Endothelial cell (in vitro differentiated cells): ENCODE measurements around the gene RUNX2. TPM values are rescaled to one million over a fixed set of nuclear protein-coding genes. Genes with fewer than 3 reads are reported as not detected.

ENCODE experiments used
- DNase-seq: peaks from one replicate; pipeline ENCODE4 v3.0.0; 2021; ENCODE audit warnings: low spot score
- H3K27ac Mint-ChIP-seq: one replicate; pipeline ENCODE4 v1.8.0; 2021; ENCODE audit warnings: mixed read lengths, inconsistent platforms; ENCODE audit not compliant: unreplicated experiment
- H3K27me3 Mint-ChIP-seq: one replicate; pipeline ENCODE4 v1.8.0; 2021; ENCODE audit warnings: mild to moderate bottlenecking, moderate library complexity, mixed read lengths, inconsistent platforms; ENCODE audit not compliant: unreplicated experiment
- H3K36me3 Mint-ChIP-seq: one replicate; pipeline ENCODE4 v1.8.0; 2021; ENCODE audit warnings: mild to moderate bottlenecking, low read depth, mixed read lengths, inconsistent platforms; ENCODE audit not compliant: unreplicated experiment
- H3K4me1 Mint-ChIP-seq: one replicate; pipeline ENCODE4 v1.8.0; 2021; ENCODE audit warnings: mild to moderate bottlenecking, mixed read lengths, inconsistent platforms; ENCODE audit not compliant: unreplicated experiment
- H3K4me3 Mint-ChIP-seq: one replicate; pipeline ENCODE4 v1.8.0; 2021; ENCODE audit warnings: mild to moderate bottlenecking, mixed read lengths, inconsistent platforms; ENCODE audit not compliant: unreplicated experiment
- H3K9me3 Mint-ChIP-seq: one replicate; pipeline ENCODE4 v1.8.0; 2021; ENCODE audit warnings: mixed read lengths, inconsistent platforms; ENCODE audit not compliant: unreplicated experiment
- total RNA-seq: library from RNA; stranded (reverse); fragmentation: NEBNext Ultra II Directional; extraction: Animal tissue kit (Norgen Biotek cat#: 25700); gene quantifications from one replicate; pipeline ENCODE4 v1.2.1, GENCODE V29; 2021; ENCODE audit not compliant: unreplicated experiment
- TF ChIP-seq, protein P1 (sequence below): fragments of 200-600 bp; sonication (generic); IDR thresholded peaks from one replicate; pipeline ENCODE4 v1.5.0; 2021; ENCODE audit warnings: antibody characterized with exemption; ENCODE audit not compliant: unreplicated experiment

Gene RUNX2
- total RNA-seq, 1 donor from 2014 or later = 1.8 TPM

- Mint-ChIP-seq H3K27me3 (peaks cover 2% of the 10 kb centered on the region), H3K27ac (no peak overlapping the region), H3K4me3 (no peak overlapping the region), H3K36me3 (no peaks in the 10 kb centered on the region), H3K9me3 (no peaks in the 10 kb centered on the region), H3K4me1 (no peaks in the 10 kb centered on the region)
- TF ChIP-seq, protein P1, sequence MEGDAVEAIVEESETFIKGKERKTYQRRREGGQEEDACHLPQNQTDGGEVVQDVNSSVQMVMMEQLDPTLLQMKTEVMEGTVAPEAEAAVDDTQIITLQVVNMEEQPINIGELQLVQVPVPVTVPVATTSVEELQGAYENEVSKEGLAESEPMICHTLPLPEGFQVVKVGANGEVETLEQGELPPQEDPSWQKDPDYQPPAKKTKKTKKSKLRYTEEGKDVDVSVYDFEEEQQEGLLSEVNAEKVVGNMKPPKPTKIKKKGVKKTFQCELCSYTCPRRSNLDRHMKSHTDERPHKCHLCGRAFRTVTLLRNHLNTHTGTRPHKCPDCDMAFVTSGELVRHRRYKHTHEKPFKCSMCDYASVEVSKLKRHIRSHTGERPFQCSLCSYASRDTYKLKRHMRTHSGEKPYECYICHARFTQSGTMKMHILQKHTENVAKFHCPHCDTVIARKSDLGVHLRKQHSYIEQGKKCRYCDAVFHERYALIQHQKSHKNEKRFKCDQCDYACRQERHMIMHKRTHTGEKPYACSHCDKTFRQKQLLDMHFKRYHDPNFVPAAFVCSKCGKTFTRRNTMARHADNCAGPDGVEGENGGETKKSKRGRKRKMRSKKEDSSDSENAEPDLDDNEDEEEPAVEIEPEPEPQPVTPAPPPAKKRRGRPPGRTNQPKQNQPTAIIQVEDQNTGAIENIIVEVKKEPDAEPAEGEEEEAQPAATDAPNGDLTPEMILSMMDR = no peak
- no peak for DNase-seq
These were observed 319.5 kb downstream of the RUNX2 start for GRCh38 chr6:45647341-45648261.

DNA sequence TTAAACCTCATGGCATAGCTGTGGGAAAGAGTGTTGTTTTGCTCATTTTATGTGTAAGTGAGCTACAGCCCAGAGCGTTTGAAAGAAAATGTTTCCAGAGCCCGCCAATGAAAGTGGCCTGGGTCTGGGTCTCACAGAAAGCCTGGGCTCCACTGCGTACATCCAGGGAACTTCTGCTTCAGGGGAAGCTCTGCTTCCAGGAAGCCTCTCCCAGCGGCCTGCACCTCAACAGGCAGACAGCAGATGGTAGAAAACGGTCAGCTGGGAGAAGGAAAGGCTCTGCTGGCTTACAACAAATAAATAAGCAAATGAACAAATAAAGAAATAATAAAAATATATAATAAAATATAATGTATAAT is 320.1 kb downstream of the RUNX2 start:
- Mint-ChIP-seq H3K4me3 (no peak overlapping the region), H3K27me3 (peaks cover 2% of the 10 kb centered on the region), H3K27ac (no peak overlapping the region), H3K9me3 (no peaks in the 10 kb centered on the region), H3K36me3 (no peaks in the 10 kb centered on the region), H3K4me1 (no peaks in the 10 kb centered on the region)
- TF ChIP-seq, protein P1 = no peak
- DNase-seq = no peak

DNA sequence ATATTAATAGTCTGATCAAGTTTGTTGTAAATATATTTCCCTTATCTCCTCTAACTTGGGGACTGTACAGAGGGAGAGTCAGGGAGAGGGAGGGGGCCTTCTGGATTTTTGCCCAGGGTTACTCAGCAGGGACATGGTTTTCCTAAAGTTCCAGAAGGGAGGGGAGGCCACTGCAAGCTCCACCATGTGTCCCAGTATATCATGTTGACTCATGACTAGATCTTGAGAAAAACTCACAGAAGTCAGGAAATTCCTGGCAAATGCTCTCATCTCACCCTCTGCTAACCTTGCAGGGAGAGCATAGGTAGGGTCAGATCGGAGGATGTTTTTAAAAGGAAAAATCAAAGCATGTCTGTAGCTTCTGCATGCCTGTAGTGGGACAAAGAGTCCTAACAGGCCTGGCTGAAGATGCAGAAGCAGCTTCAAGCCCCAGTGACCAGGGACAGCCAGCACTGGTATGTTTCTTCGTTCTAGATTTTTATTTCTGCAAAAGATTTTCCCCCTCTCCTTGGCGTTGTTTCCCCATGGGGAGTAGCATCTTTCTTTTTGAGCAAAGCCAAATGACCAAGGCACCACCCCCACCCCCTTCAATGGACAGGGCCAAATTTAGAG is 322.5 kb downstream of the RUNX2 start:
- H3K4me3 Mint-ChIP-seq = no peak overlapping the region
- no peak for DNase-seq
- no peak overlapping the region for H3K27ac Mint-ChIP-seq

GRCh38 chr6:45651301-45651700 is 323.2 kb downstream of the RUNX2 start:
- Mint-ChIP-seq H3K4me1 (no peaks in the 10 kb centered on the region), H3K4me3 (no peak overlapping the region), H3K27ac (no peak overlapping the region), H3K9me3 (no peaks in the 10 kb centered on the region), H3K27me3 (peaks cover 2% of the 10 kb centered on the region), H3K36me3 (no peaks in the 10 kb centered on the region)
- TF ChIP-seq, protein P1 = no peak
- DNase-seq = no peak

More for the DNA sequence above, 322.5 kb downstream of the RUNX2 start:
- Mint-ChIP-seq H3K36me3 (no peaks in the 10 kb centered on the region), H3K9me3 (no peaks in the 10 kb centered on the region), H3K4me1 (no peaks in the 10 kb centered on the region), H3K27me3 (peaks cover 2% of the 10 kb centered on the region)
- TF ChIP-seq, protein P1 = no peak

- H3K9me3 Mint-ChIP-seq = no peaks in the 10 kb centered on the region
- no peak overlapping the region for H3K4me3 Mint-ChIP-seq
- TF ChIP-seq, protein P1 = no peak
- H3K36me3 Mint-ChIP-seq = no peaks in the 10 kb centered on the region
- no peaks in the 10 kb centered on the region for H3K4me1 Mint-ChIP-seq
- H3K27ac Mint-ChIP-seq = no peak overlapping the region
- no peak for DNase-seq
- H3K27me3 Mint-ChIP-seq = peaks cover 5% of the 10 kb centered on the region
These were observed 324.3 kb downstream of the RUNX2 start for GRCh38 chr6:45652416-45652815.
